Measurements from ENCODE around the gene MRPL37.

- no peak for TF ChIP-seq CTCF (IDR thresholded peaks at IDR 0.05)
- TF ChIP-seq POLR2AphosphoS5 (IDR thresholded peaks at IDR 0.05; ENCODE audit: low read depth, low read length), result no peak
- no peak for TF ChIP-seq SIN3A (IDR thresholded peaks at IDR 0.05; ENCODE audit: borderline replicate concordance, insufficient read depth, low read depth, low read length)
- TF ChIP-seq REST (IDR thresholded peaks at IDR 0.05; ENCODE audit: insufficient read depth in 1 of 2, low read depth in 2 of 2, low read length in 1 of 2), result no peak
- TF ChIP-seq TCF7L2 (IDR thresholded peaks at IDR 0.05; ENCODE audit: low read depth, low read length), result no peak
Measured at GRCh38 chr1:54237586-54237985, 37.6 kb downstream of the MRPL37 start.

All from Panc1 (cell line).